HUES6 (cell line): ENCODE measurements around the gene FEN1.
A peak's percentile ranks its signal among the peaks of the same experiment; 100 is the strongest.

Experiments
- H3K27ac ChIP-seq: 2 replicates; pipeline ENCODE4 v1.7.0; 2013; ENCODE audit warnings: low read depth, mild to moderate bottlenecking, low read length, inconsistent platforms
- H3K27me3 ChIP-seq: 2 replicates; pipeline ENCODE4 v1.6.1; 2013; ENCODE audit warnings: low read length; ENCODE audit not compliant: control insufficient read depth, insufficient read depth
- H3K36me3 ChIP-seq: 2 replicates; pipeline ENCODE4 v1.6.1; 2013; ENCODE audit warnings: low read length; ENCODE audit not compliant: control insufficient read depth, insufficient read depth
- H3K4me1 ChIP-seq: 2 replicates; pipeline ENCODE4 v1.6.1; 2013; ENCODE audit warnings: low read length; ENCODE audit not compliant: control insufficient read depth, insufficient read depth
- H3K4me3 ChIP-seq: 2 replicates; pipeline ENCODE4 v1.5.1; 2013; ENCODE audit warnings: low read depth, low read length
- H3K9ac ChIP-seq: one replicate; pipeline ENCODE4 v1.6.1; 2013; ENCODE audit warnings: mild to moderate bottlenecking, low read length
- H3K9me3 ChIP-seq: 2 replicates; pipeline ENCODE4 v1.6.1; 2013; ENCODE audit warnings: low read depth, low read length; ENCODE audit not compliant: control insufficient read depth, insufficient read depth

The FEN1 gene

DNA sequence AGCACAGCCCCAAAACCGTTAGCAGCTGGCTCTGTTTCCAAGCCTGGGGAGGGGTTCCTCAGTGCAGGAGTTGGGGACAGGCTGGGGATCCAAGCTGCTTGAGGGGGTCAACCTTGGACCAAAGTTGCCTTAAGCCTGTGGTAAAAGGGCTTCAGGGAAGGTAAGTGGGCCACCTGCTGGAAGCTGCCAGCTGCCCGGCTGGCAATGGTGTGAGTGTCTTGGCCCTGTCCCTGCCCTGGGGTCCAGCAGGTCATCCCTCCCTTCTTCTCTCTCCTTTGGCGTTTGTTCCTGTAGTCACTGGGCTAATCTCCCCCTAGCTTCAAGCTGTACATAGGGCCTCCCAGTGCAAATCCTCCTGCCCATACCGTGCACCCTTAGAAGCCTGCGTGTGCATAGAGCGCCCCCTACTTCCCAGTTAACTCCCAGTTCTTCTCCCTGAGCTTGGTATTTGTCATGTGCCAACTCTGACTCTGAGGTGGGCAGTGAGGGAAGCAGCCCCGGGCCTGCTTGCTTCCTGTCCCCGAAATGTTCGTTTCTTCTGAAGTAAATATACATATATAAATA lies 4.7 kb upstream of the FEN1 start:
- no peaks in the 10 kb centered on the region for H3K27me3 ChIP-seq
- no peak overlapping the region for H3K4me3 ChIP-seq
- H3K36me3 ChIP-seq: peaks cover 73% of the 10 kb centered on the region
- no peaks in the 10 kb centered on the region for H3K9me3 ChIP-seq
- H3K9ac ChIP-seq: no peak overlapping the region
- no peaks in the 10 kb centered on the region for H3K4me1 ChIP-seq
- no peak overlapping the region for H3K27ac ChIP-seq

DNA sequence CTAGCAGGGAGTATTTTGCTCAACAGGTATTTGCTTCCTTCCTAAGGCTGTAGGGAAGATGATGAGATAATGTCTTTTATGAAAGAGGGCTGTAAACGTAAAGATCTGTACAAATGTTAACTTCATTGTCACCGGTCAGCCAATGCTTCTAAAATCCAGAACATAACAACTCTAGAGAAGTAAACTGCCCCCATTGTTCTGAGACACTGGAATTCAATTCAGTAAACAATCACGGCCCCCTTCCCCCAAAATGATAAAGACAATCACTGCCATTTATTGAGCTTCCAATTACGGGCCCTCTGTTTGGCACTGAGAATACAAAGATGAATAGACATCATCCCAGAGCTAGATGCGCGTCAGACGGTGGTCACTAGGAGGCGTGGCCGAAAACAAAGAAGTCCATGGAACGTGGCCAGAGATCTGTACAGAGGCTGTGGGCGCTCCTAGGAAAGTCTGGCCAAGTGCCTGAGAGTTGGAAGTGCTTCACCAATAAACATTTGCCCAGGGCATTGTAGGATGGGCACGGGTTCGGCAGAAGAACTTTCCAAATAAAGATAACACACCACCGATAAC lies 888 bp upstream of the FEN1 start:
- Histone ChIP-seq H3K27me3 (no peaks in the 10 kb centered on the region), H3K9me3 (no peaks in the 10 kb centered on the region), H3K27ac (peak overlapping the region; percentile 100), H3K4me1 (0 out of 2 replicates have a peak, but pooled peaks cover 3% of the 10 kb centered on the region), H3K36me3 (peaks cover 61% of the 10 kb centered on the region), H3K9ac (peak overlapping the region; percentile 100), H3K4me3 (peak overlapping the region; percentile 85)

DNA sequence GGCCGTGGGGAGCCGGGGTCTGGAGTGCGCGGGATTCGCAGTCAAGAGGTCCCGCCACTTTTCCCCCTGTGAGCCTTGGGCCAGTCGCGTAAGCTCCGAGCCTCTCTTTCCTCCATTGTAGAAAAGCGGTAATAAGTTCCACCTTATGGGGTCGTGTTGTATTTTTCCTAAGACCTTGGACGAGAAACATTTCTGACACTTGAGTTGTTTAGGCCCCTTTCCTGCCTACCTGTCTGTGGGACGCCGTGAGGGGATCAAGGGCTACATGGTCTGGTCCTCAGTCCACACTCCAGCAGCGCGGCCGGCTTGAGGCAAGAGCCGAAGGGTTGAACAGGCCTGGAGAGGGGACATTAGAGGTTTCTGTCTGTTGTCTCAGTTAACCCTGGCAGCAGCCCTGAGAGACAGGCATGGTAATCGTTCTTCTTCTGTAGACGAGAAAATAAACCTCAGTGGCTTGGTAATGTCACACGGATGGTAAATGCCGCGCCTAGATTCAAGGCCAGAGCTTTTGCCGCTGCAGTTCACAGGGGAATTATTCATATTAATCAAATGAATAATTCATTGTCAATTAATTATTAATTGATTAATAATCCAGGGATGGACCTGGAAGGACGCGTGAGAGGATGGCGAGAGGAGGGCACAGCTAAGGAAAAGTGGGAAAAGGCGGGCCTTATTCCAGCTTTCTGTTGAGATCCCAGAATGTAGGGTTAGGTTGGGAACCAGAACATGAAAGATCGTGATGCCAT lies 545 bp downstream of the FEN1 start:
- Histone ChIP-seq H3K36me3 (peaks cover 53% of the 10 kb centered on the region), H3K27ac (peak overlapping the region; percentile 100), H3K27me3 (no peaks in the 10 kb centered on the region), H3K4me3 (peak overlapping the region; percentile 85), H3K9me3 (no peaks in the 10 kb centered on the region), H3K9ac (peak overlapping the region; percentile 100), H3K4me1 (0 out of 2 replicates have a peak, but pooled peaks cover 3% of the 10 kb centered on the region)

DNA sequence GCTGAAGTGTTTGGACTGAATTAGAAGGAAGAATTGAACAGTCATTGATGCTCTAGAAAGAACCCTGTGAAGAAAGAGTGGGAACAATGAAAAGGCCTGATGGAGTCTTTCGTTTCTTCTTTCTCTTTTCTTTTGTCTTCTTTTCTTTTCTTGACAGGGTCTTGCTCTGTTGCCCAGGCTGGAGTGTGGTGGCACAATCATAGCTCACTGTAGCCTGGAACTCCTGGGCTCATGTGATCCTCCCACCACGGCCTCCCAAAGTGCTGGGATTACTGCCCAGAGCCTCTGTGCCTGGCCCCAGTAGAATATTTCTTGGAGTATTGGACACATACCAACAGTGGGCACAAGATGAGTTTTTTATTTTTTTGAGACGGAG lies 1.1 kb downstream of the FEN1 start:
- no peaks in the 10 kb centered on the region for H3K27me3 ChIP-seq
- H3K9ac ChIP-seq: peak overlapping the region; percentile 100
- H3K4me3 ChIP-seq: peak overlapping the region; percentile 85
- no peaks in the 10 kb centered on the region for H3K9me3 ChIP-seq
- no peak overlapping the region for H3K27ac ChIP-seq
- H3K36me3 ChIP-seq: peaks cover 51% of the 10 kb centered on the region
- H3K4me1 ChIP-seq: 0 out of 2 replicates have a peak, but pooled peaks cover 3% of the 10 kb centered on the region

DNA sequence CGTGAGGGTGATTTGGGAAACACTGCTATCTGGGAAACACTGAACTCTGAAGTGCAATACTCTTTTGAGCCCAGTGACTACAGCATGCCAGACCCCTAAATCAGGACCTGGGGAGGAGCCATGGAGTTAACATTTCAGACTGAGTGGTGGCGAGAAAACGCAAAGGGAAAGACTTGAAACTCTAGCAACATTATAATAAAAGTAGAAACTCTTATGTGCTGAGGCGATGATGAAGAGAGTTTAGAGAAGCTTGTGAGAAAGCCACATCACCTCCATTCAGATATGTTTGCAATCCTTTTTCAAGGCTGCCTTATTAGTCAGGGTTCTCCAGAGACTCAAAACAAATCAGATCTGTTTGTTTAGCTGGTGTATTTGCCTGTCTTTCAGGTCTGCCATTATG lies 1.9 kb downstream of the FEN1 start:
- peaks cover 49% of the 10 kb centered on the region for H3K36me3 ChIP-seq
- no peak overlapping the region for H3K4me3 ChIP-seq
- no peak overlapping the region for H3K27ac ChIP-seq
- no peak overlapping the region for H3K9ac ChIP-seq
- H3K27me3 ChIP-seq: no peaks in the 10 kb centered on the region
- 0 out of 2 replicates have a peak, but pooled peaks cover 3% of the 10 kb centered on the region for H3K4me1 ChIP-seq
- no peaks in the 10 kb centered on the region for H3K9me3 ChIP-seq

DNA sequence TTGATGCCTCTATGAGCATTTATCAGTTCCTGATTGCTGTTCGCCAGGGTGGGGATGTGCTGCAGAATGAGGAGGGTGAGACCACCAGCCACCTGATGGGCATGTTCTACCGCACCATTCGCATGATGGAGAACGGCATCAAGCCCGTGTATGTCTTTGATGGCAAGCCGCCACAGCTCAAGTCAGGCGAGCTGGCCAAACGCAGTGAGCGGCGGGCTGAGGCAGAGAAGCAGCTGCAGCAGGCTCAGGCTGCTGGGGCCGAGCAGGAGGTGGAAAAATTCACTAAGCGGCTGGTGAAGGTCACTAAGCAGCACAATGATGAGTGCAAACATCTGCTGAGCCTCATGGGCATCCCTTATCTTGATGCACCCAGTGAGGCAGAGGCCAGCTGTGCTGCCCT lies 2.7 kb downstream of the FEN1 start:
- peaks cover 49% of the 10 kb centered on the region for H3K36me3 ChIP-seq
- H3K4me1 ChIP-seq: 0 out of 2 replicates have a peak, but pooled peaks cover 3% of the 10 kb centered on the region
- no peaks in the 10 kb centered on the region for H3K27me3 ChIP-seq
- no peak overlapping the region for H3K27ac ChIP-seq
- H3K4me3 ChIP-seq: no peak overlapping the region
- no peaks in the 10 kb centered on the region for H3K9me3 ChIP-seq
- no peak overlapping the region for H3K9ac ChIP-seq

DNA sequence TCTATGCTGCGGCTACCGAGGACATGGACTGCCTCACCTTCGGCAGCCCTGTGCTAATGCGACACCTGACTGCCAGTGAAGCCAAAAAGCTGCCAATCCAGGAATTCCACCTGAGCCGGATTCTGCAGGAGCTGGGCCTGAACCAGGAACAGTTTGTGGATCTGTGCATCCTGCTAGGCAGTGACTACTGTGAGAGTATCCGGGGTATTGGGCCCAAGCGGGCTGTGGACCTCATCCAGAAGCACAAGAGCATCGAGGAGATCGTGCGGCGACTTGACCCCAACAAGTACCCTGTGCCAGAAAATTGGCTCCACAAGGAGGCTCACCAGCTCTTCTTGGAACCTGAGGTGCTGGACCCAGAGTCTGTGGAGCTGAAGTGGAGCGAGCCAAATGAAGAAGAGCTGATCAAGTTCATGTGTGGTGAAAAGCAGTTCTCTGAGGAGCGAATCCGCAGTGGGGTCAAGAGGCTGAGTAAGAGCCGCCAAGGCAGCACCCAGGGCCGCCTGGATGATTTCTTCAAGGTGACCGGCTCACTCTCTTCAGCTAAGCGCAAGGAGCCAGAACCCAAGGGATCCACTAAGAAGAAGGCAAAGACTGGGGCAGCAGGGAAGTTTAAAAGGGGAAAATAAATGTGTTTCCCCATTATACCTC lies 3.3 kb downstream of the FEN1 start:
- peaks cover 51% of the 10 kb centered on the region for H3K36me3 ChIP-seq
- 0 out of 2 replicates have a peak, but pooled peaks cover 3% of the 10 kb centered on the region for H3K4me1 ChIP-seq
- H3K27ac ChIP-seq: no peak overlapping the region
- H3K27me3 ChIP-seq: no peaks in the 10 kb centered on the region
- H3K9me3 ChIP-seq: no peaks in the 10 kb centered on the region
- H3K9ac ChIP-seq: no peak overlapping the region
- no peak overlapping the region for H3K4me3 ChIP-seq

DNA sequence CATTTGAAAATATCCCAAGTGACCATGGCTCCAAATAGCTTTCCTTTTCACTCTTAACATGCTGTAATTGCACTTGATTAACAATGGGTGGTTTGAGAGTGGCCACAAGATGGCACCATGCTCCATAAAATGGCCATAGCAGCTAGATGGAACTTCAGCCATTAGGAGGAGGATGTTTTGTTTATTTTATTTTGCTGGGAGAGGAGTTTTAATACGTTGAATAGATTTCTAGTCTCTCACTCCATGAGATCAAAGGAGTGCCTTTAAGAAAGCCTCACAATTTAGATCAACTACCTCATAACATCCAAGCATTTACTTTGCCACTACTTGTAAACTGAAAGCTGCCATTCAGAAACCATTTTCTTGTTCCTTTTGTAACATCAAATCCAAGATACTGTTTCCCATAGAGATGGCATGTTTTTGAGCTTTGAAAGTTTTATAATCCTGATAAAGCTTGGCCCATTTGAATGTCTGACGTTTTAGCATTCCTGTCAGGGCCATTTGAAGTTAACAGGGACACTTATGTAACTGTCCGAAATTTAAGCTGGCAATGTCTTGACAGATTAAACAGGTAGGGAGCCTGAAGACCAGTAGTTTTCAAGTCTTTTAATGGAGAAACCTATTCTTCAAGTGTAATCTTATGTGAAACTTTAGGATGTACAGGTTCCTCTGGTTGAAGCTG lies 4.7 kb downstream of the FEN1 start:
- no peak overlapping the region for H3K4me3 ChIP-seq
- 0 out of 2 replicates have a peak, but pooled peaks cover 3% of the 10 kb centered on the region for H3K4me1 ChIP-seq
- H3K36me3 ChIP-seq: peaks cover 64% of the 10 kb centered on the region
- H3K9ac ChIP-seq: no peak overlapping the region
- no peaks in the 10 kb centered on the region for H3K9me3 ChIP-seq
- H3K27ac ChIP-seq: no peak overlapping the region
- H3K27me3 ChIP-seq: no peaks in the 10 kb centered on the region

DNA sequence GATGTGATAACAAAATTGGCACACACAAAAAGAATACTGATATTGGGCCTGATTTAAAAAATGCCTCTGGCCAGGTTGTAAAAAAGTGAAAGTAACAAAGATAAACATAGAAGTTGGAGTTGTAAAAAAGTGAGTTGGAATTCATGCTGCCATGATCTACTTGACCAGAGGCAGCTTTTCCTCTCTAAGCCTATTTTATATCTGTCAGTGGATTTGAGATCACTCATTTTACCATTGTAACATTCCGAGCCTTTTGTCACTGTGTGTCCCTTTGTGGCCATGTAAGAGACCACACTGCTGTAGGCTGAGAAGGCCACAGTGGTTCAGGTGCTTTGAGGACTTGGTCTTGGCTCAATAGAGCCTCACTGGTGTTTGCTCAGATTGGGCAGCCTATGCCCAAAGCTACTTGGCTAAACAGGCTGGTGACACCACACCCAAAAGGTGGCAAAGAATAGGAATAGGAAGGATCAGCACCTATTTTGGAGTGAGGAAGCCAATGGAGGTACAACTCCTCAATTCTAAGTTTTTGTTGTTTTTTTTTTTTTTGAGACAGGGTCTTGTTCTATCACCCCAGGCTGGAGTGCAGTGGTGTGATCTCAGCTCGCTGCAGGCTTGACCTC lies 7.1 kb downstream of the FEN1 start:
- Histone ChIP-seq H3K4me1 (no peaks in the 10 kb centered on the region), H3K36me3 (peaks cover 86% of the 10 kb centered on the region), H3K27ac (no peak overlapping the region), H3K4me3 (no peak overlapping the region), H3K9ac (no peak overlapping the region), H3K9me3 (no peaks in the 10 kb centered on the region), H3K27me3 (no peaks in the 10 kb centered on the region)
